GM10248 (cell line): ENCODE results near the gene C3orf38.

Experiments used
- CTCF ChIA-PET: fragments of 300-600 bp; sonication (Branson Sonifier 250); formaldehyde crosslinking; extraction: SDS; loops from one replicate; lab custom pipeline; 2021; ENCODE audit warnings: antibody characterized with exemption; lab: Yijun Ruan, JAX
- POLR2A ChIA-PET: fragments of 350-650 bp; sonication (Branson Sonifier 250); formaldehyde crosslinking; extraction: SDS; loops from one replicate; lab custom pipeline; 2020; ENCODE audit warnings: antibody characterized with exemption; lab: Yijun Ruan, JAX
- DNase-seq: peaks from one replicate; pipeline ENCODE4 v3.0.0; 2012; ENCODE audit errors: extremely low spot score
- TF ChIP-seq, protein P1 (sequence below): IDR thresholded peaks from 2 replicates; pipeline ENCODE4 v1.5.1; 2012; ENCODE audit warnings: mild to moderate bottlenecking, low read depth; ENCODE audit errors: extremely low read depth, missing control alignments, control extremely low read depth

C3orf38 gene

DNA sequence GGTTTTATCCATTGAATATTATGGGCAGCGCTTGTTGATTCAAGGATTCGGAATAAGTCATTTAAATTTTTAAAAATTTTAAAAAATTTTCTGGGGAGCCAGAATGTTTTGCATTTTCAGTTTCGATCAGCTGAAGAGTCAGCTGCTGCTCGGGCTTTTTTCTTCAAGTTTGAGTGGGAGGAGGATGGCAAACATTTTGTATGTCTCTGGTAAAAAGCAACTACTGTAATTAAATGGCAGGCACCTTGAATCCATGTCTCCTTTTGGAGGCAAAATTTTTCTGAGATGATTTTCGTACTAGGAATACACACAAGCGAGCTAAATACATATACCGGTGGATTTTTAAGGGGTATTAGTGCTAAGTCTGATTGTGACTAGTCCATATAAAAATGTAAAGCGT lies 612 bp downstream of the C3orf38 start:
- peak; percentile 56 for DNase-seq
- CTCF ChIA-PET: interaction anchor here (0.8 to 2.2 kb wide), 8 partner anchors 9 to 94 kb away, joined by 3 to 6 read pairs (median 3); no protein-coding TSS in a partner anchor
- TF ChIP-seq, protein P1, sequence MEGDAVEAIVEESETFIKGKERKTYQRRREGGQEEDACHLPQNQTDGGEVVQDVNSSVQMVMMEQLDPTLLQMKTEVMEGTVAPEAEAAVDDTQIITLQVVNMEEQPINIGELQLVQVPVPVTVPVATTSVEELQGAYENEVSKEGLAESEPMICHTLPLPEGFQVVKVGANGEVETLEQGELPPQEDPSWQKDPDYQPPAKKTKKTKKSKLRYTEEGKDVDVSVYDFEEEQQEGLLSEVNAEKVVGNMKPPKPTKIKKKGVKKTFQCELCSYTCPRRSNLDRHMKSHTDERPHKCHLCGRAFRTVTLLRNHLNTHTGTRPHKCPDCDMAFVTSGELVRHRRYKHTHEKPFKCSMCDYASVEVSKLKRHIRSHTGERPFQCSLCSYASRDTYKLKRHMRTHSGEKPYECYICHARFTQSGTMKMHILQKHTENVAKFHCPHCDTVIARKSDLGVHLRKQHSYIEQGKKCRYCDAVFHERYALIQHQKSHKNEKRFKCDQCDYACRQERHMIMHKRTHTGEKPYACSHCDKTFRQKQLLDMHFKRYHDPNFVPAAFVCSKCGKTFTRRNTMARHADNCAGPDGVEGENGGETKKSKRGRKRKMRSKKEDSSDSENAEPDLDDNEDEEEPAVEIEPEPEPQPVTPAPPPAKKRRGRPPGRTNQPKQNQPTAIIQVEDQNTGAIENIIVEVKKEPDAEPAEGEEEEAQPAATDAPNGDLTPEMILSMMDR: no peak
- POLR2A ChIA-PET: interaction anchor here (1.6 kb wide), 1 partner anchor 92 kb away, joined by 8 read pairs; the partner anchor contains the start of gene CGGBP1

DNA sequence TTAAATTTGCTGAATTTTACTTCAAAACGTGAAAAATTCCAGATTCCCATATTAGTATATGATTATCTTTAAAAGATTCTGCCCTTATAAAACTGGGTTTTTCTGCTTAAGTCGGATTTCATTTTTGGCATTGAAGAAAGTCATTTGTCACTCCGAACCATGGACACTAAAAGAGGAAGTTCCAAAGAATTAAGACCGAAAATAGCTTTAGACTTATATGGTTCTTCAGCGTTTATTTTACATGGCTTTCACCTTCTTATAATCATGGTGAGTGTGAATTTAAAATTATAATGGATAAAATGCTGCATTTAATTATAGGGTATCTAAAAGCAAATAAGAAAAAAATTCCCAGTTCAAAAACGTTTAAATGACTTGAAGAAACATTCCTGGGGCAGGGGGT lies 1.0 kb downstream of the C3orf38 start:
- TF ChIP-seq, protein P1: no peak
- ChIA-PET CTCF (interaction anchor here (0.8 to 2.2 kb wide), 6 partner anchors 9 to 94 kb away, joined by 3 to 6 read pairs (median 3); no protein-coding TSS in a partner anchor), POLR2A (no interaction called here)
- peak; percentile 19 for DNase-seq

DNA sequence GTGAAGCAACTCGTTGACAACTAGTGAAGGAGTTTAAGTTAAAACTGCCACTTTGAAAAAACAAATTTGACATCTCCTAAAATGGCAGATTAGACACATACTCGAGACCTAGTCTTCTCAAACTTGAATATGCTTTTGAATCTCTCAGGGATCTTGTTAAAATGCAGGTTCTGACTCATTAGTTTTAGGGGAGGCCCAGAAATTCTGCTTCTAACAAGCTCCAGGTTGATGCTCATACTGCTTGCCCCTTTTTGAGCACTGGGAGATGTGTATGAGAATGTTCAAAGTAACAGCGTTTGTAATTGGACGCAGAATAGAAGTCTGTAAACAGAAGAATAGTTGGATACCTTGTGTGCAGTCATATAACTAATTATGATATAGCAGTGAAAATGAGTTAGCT lies 1.6 kb downstream of the C3orf38 start:
- DNase-seq: no peak
- TF ChIP-seq, protein P1: no peak
- ChIA-PET CTCF (interaction anchor here (1.1 to 2.2 kb wide), 3 partner anchors 10 to 95 kb away, joined by 3 to 6 read pairs (median 5); no protein-coding TSS in a partner anchor), POLR2A (interaction anchor here (0.6 kb wide), 1 partner anchor 13 kb away, joined by 3 read pairs; no protein-coding TSS in a partner anchor)

DNA sequence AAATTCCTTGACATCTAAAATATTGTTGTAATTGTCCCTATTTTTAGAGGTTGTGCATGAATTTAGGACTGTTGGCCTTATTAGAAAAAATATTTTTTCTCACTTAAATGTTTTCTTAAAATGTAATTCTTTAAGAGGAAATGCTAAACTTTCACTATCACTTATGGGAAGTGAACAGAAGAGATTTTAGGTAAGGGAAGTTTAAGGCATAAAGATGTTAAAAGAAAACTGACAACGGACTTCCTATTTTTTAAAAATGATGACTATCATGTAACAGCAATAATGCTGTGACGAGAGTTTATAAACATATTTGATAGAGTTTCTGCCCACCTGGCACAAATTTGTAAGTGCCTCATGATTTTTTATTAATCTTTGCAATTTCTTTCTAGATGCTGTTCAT lies 3.1 kb downstream of the C3orf38 start:
- ChIA-PET POLR2A (interaction anchor here (1.1 kb wide), 1 partner anchor 94 kb away, joined by 4 read pairs; the partner anchor contains the start of gene CGGBP1), CTCF (interaction anchor here (2.2 kb wide), 1 partner anchor 39 kb away, joined by 6 read pairs; no protein-coding TSS in a partner anchor)
- TF ChIP-seq, protein P1: no peak
- no peak for DNase-seq

DNA sequence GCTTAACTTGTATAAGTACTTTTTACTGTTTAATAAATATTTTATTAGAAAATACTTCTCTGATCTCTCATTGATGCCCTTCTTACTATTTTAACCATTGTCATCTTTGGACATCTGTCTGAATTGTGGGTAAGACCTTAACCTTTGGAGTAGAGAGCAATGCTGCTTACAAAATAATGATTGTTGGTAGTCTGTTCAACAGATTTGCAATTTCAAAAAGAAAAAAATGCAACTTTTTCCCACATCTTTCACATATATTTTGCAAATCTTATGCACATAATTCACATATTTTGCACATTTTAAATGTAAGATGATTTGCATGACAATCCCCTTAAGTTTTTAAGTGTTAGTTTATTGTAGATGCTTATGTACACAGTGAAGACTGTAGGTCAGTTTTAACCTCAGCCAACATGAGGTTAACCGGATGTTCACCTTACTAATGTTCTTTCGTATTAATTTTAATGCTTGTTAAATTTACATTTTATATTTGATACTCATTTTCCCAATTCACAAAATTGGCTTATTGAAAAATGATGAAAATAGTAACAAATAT lies 16.7 kb downstream of the C3orf38 start:
- TF ChIP-seq, protein P1: no peak
- no peak for DNase-seq
- ChIA-PET POLR2A (interaction anchor here (0.6 kb wide), 1 partner anchor 36 kb away, joined by 3 read pairs; no protein-coding TSS in a partner anchor), CTCF (no interaction called here)

DNA sequence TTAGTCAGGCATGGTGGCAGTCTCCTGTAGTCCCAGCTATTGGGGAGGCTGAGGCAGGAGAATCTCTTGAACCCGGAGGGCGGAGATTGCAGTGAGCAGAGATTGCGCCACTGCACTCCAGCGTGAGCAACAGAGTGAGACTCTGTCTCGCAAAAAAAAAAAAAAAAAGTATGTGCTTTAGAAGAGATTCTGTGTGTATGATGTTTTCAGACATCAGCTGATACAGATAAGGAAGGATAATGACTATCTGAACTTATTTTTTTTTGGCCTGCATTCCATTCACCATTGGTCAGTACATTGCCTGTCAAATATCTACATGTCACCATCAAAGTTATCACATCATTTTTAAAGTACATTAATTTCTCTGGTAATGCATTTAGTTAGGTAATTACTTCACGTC lies 17.4 kb downstream of the C3orf38 start:
- ChIA-PET CTCF (interaction anchor here (1.0 kb wide), 1 partner anchor 13 kb away, joined by 4 read pairs; no protein-coding TSS in a partner anchor), POLR2A (interaction anchor here (0.6 kb wide), 1 partner anchor 36 kb away, joined by 3 read pairs; no protein-coding TSS in a partner anchor)
- no peak for DNase-seq
- TF ChIP-seq, protein P1: no peak
